SU-DHL-6 (cell line): ENCODE results near the gene BPIFA3.

Experiments
- EZH2phosphoT487 ChIP-seq: fragments of 200-600 bp; sonication (generic), shearing (Covaris generic); conservative IDR thresholded peaks from 2 replicates; pipeline ENCODE4 v1.6.1; 2018; ENCODE audit warnings: mild to moderate bottlenecking, antibody characterized with exemption, low read length, moderate library complexity, mixed read lengths
- TF ChIP-seq, protein P1 (sequence below): fragments of 200-600 bp; sonication (generic); IDR thresholded peaks from one replicate; pipeline ENCODE4 v1.5.1; 2017; ENCODE audit warnings: antibody characterized with exemption, mild to moderate bottlenecking, low read length, moderate library complexity; ENCODE audit not compliant: insufficient read depth, poor library complexity, severe bottlenecking

DNA sequence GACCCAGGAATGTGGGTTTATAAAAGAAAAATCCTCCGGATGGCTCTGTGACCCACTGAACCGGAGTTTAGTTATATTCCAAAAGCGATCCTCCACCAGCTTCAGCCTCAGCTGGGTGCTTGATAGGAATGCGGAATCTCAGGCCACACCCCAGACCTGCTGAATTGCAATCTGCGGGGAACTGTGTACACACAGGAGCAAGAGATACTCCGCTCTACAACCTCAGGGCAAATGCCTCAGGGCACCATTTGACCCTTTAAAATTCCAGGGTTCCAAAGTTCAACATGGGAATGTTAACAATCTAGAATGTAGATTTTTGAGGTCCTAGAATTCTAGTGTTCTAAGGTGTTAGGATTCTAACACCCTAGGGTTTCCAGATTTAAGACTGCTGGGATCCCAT, 38.4 kb upstream of the BPIFA3 start:
- no peak for TF ChIP-seq EZH2phosphoT487
- TF ChIP-seq, protein P1, sequence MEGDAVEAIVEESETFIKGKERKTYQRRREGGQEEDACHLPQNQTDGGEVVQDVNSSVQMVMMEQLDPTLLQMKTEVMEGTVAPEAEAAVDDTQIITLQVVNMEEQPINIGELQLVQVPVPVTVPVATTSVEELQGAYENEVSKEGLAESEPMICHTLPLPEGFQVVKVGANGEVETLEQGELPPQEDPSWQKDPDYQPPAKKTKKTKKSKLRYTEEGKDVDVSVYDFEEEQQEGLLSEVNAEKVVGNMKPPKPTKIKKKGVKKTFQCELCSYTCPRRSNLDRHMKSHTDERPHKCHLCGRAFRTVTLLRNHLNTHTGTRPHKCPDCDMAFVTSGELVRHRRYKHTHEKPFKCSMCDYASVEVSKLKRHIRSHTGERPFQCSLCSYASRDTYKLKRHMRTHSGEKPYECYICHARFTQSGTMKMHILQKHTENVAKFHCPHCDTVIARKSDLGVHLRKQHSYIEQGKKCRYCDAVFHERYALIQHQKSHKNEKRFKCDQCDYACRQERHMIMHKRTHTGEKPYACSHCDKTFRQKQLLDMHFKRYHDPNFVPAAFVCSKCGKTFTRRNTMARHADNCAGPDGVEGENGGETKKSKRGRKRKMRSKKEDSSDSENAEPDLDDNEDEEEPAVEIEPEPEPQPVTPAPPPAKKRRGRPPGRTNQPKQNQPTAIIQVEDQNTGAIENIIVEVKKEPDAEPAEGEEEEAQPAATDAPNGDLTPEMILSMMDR: no peak
